ENCODE results near the gene POU4F1.

Gene POU4F1

DNA sequence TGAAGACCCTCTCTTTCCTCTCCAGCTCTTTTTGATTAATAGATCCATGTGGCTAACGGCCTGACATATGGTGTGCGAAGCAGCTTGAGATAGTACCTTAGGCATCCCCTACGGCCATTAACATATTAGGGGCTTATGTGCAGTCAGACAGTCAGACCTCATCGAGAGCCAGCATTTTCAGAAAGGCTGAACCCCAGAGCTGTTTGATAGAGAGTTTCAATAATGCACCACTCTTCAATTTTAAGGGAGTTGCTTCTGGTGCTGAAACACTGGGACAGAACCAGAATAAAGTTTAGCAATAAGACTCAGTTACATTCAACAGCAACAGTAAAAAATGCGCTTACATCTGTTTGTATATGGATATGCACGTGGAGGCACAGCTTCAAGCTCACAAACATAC lies 10.8 kb downstream of the POU4F1 start:
- TF ChIP-seq, protein P1, sequence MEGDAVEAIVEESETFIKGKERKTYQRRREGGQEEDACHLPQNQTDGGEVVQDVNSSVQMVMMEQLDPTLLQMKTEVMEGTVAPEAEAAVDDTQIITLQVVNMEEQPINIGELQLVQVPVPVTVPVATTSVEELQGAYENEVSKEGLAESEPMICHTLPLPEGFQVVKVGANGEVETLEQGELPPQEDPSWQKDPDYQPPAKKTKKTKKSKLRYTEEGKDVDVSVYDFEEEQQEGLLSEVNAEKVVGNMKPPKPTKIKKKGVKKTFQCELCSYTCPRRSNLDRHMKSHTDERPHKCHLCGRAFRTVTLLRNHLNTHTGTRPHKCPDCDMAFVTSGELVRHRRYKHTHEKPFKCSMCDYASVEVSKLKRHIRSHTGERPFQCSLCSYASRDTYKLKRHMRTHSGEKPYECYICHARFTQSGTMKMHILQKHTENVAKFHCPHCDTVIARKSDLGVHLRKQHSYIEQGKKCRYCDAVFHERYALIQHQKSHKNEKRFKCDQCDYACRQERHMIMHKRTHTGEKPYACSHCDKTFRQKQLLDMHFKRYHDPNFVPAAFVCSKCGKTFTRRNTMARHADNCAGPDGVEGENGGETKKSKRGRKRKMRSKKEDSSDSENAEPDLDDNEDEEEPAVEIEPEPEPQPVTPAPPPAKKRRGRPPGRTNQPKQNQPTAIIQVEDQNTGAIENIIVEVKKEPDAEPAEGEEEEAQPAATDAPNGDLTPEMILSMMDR (IDR thresholded peaks at IDR 0.05; ENCODE audit: low read depth, low read length, missing control alignments), result no peak

DNA sequence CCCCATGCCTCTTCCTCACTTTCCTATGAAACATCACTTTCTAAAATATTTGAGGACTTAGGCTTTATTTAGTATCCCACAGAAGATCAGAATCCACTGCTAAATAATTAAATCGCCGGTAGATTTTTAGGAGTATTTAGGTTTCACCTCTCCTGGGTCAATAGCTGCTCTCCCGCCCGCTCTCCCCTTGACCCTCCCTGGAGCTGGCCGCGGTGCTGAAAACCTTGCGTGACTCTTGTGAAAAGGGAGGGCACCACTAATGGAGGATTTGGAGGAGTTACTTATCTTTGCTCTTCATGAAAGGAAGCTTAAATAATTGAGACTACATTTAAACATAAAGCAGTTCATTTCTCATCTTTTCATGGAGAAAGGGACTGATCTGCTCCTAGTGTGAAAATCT lies 14.1 kb downstream of the POU4F1 start:
- no peak overlapping the region for H3K4me3 ChIP-seq (replicated peaks; ENCODE audit: low read depth, low read length)
- TF ChIP-seq, protein P1 (IDR thresholded peaks at IDR 0.05; ENCODE audit: low read depth, low read length, missing control alignments), result no peak
- DNase-seq (ENCODE audit: extremely low read depth, low read depth), result no peak

More for the DNA sequence above, 10.8 kb downstream of the POU4F1 start:
- no peak overlapping the region for H3K4me3 ChIP-seq (replicated peaks; ENCODE audit: low read depth, low read length)
- DNase-seq (ENCODE audit: extremely low read depth, low read depth), result no peak

DNA sequence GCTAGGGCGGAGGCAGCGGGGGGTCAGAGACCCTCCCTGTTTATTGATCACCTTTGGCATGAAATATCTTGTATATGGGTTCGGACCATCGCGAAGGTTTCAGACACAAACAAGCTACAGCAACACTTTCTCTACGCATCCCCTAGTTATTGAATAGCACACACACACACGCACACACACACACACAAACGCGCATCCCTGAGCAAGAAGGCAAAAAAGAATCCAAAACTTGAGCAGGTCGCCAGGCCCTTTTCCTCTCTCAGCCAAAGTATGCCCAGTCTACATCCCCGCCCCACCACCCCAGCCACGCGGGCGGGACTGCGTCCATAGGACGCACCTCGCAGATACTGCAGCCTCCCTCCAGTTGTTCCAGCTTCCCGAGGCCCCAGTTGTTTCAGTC lies 16.0 kb downstream of the POU4F1 start:
- TF ChIP-seq, protein P1 (IDR thresholded peaks at IDR 0.05; ENCODE audit: low read depth, low read length, missing control alignments), result no peak
- no peak overlapping the region for H3K4me3 ChIP-seq (replicated peaks; ENCODE audit: low read depth, low read length)
- no peak for DNase-seq (ENCODE audit: extremely low read depth, low read depth)

DNA sequence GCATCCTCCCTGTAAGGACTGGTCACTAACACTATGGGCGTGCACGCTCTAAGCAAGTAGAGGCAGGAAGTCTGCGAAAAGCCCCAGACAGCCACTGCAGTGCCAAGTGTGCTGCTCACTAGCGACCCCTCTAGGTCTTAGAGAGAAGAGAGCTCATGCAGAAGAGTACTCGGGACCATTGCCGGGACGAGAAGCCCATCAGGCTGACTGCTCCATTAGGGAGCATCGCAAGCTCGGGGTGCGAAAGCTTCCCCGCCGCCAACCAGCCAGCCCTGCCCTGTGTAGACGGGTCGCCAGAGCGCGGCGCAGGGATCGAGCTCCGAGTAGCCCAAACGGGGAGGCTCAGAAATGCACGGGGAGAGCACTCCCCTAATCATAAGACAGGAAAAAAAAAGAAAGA lies 16.6 kb downstream of the POU4F1 start:
- no peak for DNase-seq (ENCODE audit: extremely low read depth, low read depth)
- no peak overlapping the region for H3K4me3 ChIP-seq (replicated peaks; ENCODE audit: low read depth, low read length)
- TF ChIP-seq, protein P1 (IDR thresholded peaks at IDR 0.05; ENCODE audit: low read depth, low read length, missing control alignments), result peak; percentile 50

DNA sequence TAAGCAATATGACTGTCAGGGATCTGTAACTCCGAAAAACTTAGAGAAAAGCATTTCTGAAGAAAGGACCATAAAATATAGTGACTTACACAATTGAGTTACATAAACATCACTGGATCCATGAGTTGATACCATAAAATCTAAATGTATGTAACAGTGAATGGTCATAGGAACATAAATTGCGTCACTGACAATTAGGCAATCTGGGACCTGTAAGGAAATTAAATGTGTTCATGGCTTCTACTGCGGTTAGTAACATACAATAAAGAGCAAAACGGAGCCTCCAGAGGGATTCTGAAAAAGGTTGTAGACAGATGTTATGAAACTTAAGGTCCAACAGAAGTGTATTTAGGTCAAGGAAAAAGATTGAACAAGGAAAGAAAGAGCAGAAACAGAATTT lies 27.1 kb downstream of the POU4F1 start:
- DNase-seq (ENCODE audit: extremely low read depth, low read depth), result no peak
- TF ChIP-seq, protein P1 (IDR thresholded peaks at IDR 0.05; ENCODE audit: low read depth, low read length, missing control alignments), result no peak
- H3K4me3 ChIP-seq (replicated peaks; ENCODE audit: low read depth, low read length), result no peak overlapping the region

DNA sequence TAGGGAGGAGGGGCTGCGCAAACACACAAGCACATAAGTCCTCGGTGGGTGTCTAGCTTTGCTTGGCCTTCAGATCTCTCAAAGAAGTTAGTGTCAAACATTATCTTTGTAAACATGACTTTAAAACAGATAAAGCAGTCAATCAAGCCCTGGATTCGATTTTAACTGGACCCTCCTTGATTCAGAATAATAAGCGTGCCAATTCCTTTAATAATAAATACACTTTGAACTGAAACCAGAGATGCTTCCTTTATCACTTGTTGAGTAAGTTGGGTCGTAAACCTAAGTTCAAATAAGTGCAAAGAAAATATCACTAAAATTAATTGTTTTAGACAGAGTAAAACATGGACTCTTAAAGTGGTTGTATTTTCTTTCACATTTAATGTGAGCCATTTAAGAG lies 30.9 kb downstream of the POU4F1 start:
- TF ChIP-seq, protein P1 (IDR thresholded peaks at IDR 0.05; ENCODE audit: low read depth, low read length, missing control alignments), result no peak
- DNase-seq (ENCODE audit: extremely low read depth, low read depth), result no peak
- no peak overlapping the region for H3K4me3 ChIP-seq (replicated peaks; ENCODE audit: low read depth, low read length)

DNA sequence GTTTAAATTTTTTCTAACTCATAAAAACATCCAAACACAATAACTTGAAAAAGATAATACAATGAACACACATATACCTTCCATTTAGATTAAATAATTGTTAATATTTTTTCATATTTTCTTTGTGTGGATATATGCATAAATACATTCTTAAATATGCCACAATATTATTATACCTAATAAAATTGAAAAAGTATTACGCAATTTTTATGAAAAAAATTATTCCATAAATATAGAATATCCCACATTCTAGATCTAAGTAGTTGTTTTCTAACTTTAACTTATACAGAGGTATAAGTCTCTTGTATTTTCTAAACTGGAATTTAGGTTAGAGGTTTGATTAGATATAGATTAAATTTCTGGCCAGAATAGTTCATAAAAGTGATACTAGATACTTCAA lies 34.3 kb downstream of the POU4F1 start:
- TF ChIP-seq, protein P1 (IDR thresholded peaks at IDR 0.05; ENCODE audit: low read depth, low read length, missing control alignments), result no peak
- no peak for DNase-seq (ENCODE audit: extremely low read depth, low read depth)
- H3K4me3 ChIP-seq (replicated peaks; ENCODE audit: low read depth, low read length), result no peak overlapping the region
